ENCODE results near the gene CCT5. TPM values are rescaled to one million over a fixed set of nuclear protein-coding genes. Genes with fewer than 3 reads are reported as not detected.
A peak's percentile ranks its signal among the peaks of the same experiment; 100 is the strongest.

The CCT5 gene
- total RNA-seq, 2 donors from 2014 or later, result 311 to 417 TPM

DNA sequence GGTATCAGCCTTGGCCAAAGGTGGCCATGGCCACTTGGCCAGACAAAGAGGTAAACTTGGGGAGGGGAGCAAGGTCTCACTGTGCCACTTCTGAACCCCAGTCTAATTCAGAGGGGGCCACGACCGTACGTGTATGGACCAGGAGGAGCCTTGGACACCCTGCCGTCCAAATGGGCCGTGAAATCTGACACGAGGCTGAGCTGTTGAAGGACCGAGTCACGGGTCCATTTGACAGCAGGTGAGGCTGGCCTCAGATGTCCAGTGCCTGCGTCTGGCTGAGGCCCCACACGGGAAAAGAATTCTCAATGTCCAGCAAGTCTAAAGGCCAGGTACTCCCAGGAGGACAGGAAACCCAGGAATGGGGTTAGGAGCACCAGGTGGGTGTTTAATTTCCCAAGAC is 39.9 kb downstream of the CCT5 start:
- H3K9me3 Mint-ChIP-seq, result no peaks in the 10 kb centered on the region
- ATAC-seq, result no peak
- no peaks in the 10 kb centered on the region for H3K4me1 Mint-ChIP-seq (ENCODE audit: low read depth in 2 of 2)
- H3K36me3 Mint-ChIP-seq, result no peaks in the 10 kb centered on the region
- DNase-seq (ENCODE audit: low spot score), result no peak
- H3K27ac Mint-ChIP-seq, result no peak overlapping the region
- no peak overlapping the region for H3K4me3 Mint-ChIP-seq
- H3K27me3 Mint-ChIP-seq, result peaks cover 16 to 17% of the 10 kb centered on the region in 2 donors

DNA sequence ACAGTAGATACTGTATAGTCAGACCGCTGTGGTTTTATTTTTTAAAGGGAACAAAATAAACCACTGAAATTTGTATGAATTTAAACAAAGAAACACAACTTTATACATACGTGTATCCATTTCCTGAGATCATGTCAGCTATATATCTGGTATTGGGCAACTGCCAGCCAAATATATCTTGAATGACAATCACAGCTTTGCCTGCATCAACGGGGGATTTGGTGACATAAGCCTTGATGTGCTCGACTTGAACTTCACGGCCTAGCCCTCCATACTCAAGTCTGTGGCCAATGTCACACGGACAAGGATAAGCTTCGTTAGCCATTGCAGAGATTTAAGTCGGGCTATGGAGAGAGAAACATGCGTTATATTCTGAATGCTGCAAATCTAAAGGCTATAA is 40.4 kb downstream of the CCT5 start:
- Mint-ChIP-seq H3K36me3 (no peaks in the 10 kb centered on the region), H3K4me1 (ENCODE audit: low read depth in 2 of 2) (no peaks in the 10 kb centered on the region), H3K27ac (no peak overlapping the region), H3K4me3 (no peak overlapping the region), H3K9me3 (no peaks in the 10 kb centered on the region), H3K27me3 (peaks cover 16 to 17% of the 10 kb centered on the region in 2 donors)
- DNase-seq (ENCODE audit: low spot score) (no peak), ATAC-seq (no peak)

DNA sequence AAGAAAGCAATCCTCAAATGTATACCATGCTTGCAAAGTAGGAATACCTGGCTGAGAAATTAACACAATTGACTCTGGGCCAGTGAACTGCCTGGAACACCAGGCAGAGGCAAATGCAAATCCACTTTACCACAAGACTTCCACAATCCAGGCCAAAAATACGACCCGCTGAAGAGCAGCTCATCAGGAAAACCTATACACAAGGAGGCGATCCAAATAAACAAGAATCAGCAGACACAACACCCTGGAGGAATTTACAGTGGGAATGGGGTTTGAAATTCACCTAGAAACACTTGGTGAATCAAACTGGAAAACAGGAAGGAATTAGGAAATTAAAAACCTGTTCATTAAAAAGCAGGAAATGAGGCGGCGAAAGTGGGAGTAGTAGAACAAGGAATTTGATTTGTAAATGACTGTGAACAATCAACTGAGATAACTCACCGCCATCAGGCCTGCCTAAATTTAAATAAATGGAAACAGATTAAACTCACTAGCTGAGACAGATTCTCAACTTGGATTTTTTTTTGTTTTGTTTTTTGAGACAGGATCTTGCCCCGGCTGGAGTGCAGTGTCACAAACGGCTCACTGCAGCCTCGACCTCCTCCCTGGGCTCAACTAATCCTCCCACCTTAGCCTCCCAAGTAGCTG is 41.7 kb downstream of the CCT5 start:
- no peak for ATAC-seq
- Mint-ChIP-seq H3K27me3 (peaks cover 19 to 22% of the 10 kb centered on the region in 2 donors), H3K4me1 (ENCODE audit: low read depth in 2 of 2) (no peaks in the 10 kb centered on the region), H3K4me3 (no peak overlapping the region), H3K9me3 (no peaks in the 10 kb centered on the region), H3K36me3 (no peaks in the 10 kb centered on the region), H3K27ac (no peak overlapping the region)
- no peak for DNase-seq (ENCODE audit: low spot score)

DNA sequence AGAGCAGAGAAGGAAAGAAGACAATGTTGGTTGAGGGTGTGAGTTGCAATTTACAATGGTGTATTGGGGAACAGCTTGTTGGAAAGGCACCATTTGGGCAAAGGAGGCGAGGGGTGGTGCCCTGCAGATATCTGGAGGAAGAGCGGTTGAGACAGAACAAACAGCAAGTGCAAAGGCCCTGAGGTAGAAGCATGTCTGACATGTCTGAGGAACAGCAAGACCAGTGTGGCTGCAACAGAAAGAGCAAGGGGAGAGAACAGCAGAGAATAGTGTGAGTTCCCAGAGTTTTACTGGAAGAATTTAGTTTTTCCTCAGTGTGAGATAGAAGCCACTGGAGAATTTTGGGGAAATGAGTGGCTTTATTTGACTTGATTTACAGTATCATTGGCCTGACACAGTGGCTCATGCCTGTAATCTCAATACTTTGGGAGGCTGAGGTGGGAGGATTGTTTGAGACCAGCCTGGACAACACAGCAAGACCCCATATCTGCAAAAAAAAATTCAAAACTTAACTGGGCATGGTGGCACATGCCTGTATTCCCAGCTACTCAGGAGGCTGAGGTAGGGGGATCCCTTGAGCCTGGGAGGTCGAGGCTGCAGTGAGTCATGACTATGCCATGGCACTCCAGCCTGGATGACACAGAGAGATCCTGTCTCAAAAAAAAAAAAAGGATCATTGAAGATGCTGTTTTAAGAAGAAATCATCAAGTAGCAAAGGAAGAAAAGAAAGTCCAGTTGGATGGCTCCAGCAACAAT is 44.0 kb downstream of the CCT5 start:
- DNase-seq (ENCODE audit: low spot score) (no peak), ATAC-seq (no peak)
- no peaks in the 10 kb centered on the region for H3K36me3 Mint-ChIP-seq
- H3K27me3 Mint-ChIP-seq, result peaks cover 21 to 31% of the 10 kb centered on the region in 2 donors
- no peak overlapping the region for H3K4me3 Mint-ChIP-seq
- no peaks in the 10 kb centered on the region for H3K4me1 Mint-ChIP-seq (ENCODE audit: low read depth in 2 of 2)
- H3K27ac Mint-ChIP-seq, result no peak overlapping the region
- H3K9me3 Mint-ChIP-seq, result no peaks in the 10 kb centered on the region

DNA sequence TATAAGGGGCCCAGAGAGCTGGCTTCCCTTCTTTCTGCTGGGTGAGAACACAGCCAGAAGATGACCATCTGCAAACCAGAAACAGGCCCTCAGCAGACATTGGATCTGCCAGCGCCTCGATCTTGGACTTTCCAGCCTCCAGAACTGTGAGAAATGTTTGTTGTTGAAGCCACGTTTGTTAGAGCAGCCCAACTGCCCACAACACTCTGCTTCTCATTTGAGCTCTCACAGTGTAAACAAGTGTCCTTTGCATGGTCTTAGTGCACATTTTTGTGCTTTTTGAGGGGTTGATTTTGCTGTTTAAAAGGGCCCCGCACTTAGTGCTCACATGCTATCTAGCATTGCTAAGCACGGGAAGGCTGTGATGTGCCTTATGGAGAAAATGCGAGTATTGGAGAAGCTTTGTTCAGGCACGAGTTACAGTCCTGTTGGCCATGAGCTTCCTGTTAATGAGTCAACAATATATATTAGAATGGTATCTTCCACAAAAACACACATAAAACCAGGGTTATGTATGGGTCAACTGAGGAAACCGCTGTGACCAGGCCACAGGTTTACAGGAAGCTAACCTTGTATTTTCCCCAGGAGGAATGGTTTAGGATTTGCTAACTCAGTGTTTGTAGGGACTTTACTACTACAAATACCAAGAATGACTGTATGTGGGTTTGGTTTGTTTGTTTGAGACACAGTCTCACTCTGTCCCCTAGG is 45.7 kb downstream of the CCT5 start:
- H3K36me3 Mint-ChIP-seq, result no peaks in the 10 kb centered on the region
- DNase-seq (ENCODE audit: low spot score) (no peak), ATAC-seq (peak in 1 of 2 donors; percentile 27)
- no peaks in the 10 kb centered on the region for H3K9me3 Mint-ChIP-seq
- H3K27ac Mint-ChIP-seq, result no peak overlapping the region
- H3K4me3 Mint-ChIP-seq, result no peak overlapping the region
- peaks cover 20 to 27% of the 10 kb centered on the region in 2 donors for H3K27me3 Mint-ChIP-seq
- H3K4me1 Mint-ChIP-seq (ENCODE audit: low read depth in 2 of 2), result no peaks in the 10 kb centered on the region

DNA sequence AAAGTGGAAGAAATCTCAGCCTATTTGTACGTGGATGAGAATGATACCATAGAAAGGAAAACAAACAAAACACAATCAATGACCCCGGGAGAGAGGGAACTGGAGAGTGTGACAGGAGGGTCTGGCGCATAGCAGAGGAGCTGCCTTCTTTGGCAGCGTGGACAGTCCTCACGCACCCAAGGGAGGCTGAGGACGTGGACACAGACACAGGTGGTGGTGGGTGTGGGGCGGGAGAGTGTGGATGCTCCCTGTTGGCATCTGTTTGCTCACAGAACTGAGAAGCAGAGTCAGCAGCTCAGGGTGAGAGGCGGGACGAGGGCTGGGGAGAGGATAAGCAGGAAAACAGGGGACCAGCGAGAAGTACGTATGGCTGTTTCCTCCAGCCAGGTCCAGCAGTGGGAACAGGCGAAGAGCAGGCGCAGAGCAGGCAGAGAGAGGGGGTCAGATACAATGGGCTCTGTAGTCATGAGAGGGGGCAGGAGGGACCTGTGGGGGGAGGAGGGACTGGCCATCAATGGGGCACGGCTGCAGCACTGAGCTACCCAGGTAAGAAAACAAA is 47.6 kb downstream of the CCT5 start:
- peaks cover 16 to 24% of the 10 kb centered on the region in 2 donors for H3K27me3 Mint-ChIP-seq
- no peaks in the 10 kb centered on the region for H3K4me1 Mint-ChIP-seq (ENCODE audit: low read depth in 2 of 2)
- no peak for ATAC-seq
- no peak overlapping the region for H3K4me3 Mint-ChIP-seq
- H3K36me3 Mint-ChIP-seq, result no peaks in the 10 kb centered on the region
- no peak overlapping the region for H3K27ac Mint-ChIP-seq
- no peaks in the 10 kb centered on the region for H3K9me3 Mint-ChIP-seq
- no peak for DNase-seq (ENCODE audit: low spot score)

DNA sequence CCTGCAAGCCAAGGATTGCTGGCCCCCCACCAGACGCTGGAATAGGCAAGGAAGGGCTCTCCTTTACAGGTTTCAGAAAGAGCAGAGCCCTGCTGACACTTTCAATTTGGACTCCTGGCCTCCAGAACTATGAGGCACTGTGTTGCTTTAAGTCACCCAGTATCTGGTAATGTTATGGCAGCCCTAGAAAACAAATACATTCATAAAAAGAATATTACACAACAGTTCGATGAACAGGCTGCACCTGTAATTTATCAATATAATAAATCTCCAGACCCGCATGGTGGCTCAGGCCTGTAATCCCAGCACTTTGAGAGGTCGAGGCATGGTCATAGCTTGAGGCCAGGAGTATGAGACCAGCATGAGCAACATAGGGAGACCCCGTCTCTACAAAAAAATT is 50.2 kb downstream of the CCT5 start:
- Mint-ChIP-seq H3K9me3 (no peaks in the 10 kb centered on the region), H3K27me3 (peaks cover 9 to 14% of the 10 kb centered on the region in 2 donors), H3K4me1 (ENCODE audit: low read depth in 2 of 2) (no peaks in the 10 kb centered on the region), H3K36me3 (no peaks in the 10 kb centered on the region), H3K4me3 (no peak overlapping the region), H3K27ac (no peak overlapping the region)
- no peak for ATAC-seq
- DNase-seq (ENCODE audit: low spot score), result no peak

DNA sequence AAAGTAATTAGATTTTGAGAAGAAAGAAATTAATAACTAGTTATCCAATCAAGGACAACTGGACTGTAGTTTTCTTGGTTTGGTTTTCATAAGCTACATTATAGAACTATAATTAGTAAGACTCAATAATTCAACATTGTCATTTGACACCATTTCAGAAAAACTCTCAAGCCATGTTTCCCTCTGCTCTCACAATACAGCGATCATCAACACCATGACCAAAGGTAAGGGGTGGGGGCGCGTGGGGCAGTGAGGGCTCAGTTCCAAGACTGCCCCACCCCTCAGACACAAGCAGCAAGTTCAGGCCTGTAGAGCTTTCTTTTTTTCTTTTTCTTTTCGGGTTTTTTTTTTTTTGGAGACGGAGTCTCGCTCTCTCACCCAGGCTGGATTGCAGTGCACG is 51.2 kb downstream of the CCT5 start:
- Mint-ChIP-seq H3K27me3 (peaks cover 15 to 21% of the 10 kb centered on the region in 2 donors), H3K27ac (no peak overlapping the region), H3K36me3 (no peaks in the 10 kb centered on the region), H3K4me3 (no peak overlapping the region), H3K4me1 (ENCODE audit: low read depth in 2 of 2) (no peaks in the 10 kb centered on the region), H3K9me3 (no peaks in the 10 kb centered on the region)
- no peak for ATAC-seq
- no peak for DNase-seq (ENCODE audit: low spot score)

DNA sequence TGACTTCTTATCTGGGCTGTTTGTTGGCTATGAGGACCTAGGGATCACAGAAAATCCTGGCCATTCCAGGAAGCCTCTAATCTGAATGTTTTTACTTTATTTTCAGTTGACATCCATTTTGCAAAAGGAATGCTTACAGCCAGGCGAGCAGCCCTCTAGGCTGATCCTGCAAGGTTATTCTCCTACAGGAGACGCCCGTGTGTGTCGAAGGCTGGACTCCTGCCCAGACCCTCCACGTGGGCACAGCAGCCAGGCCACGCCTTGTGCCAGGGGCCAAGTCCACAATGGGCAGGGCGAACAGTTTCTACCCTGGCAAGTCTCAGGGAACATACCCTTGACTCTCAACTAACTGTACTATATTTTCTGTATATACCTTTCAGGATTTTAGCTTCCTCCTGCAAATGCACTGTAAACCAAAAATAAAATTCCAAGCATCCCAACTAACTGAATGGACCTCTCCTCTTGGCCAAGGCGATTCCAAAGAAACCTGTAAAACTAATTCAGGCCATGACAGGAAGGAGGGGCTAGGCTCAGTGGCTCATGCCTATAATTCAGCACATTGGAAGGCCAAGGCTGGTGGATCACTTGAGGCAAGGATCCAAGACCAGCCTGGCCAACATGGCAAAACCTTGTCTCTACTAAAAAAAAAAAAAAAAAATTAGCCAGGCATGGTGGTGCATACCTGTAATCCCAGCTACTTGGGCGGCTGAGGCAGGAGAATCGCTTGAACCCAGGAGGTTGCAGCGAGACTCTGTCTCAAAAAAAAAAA is 51.9 kb downstream of the CCT5 start:
- peaks cover 17 to 22% of the 10 kb centered on the region in 2 donors for H3K27me3 Mint-ChIP-seq
- no peak for ATAC-seq

DNA sequence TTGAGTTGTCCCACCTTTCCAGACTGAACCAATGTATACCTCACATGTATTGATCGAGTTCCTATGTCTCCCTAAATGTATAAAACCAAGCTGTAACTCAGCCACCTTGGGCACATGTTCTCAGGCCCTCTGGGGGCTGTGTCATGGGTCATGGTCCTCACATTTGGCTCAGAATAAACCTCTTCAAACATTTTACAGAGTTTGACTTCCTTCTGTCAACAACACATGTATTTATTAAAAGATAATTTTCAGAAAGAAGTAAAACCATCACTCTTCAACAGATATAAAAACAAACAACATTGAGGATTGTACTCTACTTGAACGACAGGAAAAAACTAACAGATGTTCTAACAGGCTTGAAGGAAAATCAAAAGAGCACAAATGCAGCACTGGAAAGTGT is 53.1 kb downstream of the CCT5 start:
- H3K9me3 Mint-ChIP-seq, result no peaks in the 10 kb centered on the region
- H3K27me3 Mint-ChIP-seq, result peaks cover 17 to 21% of the 10 kb centered on the region in 2 donors
- peaks cover 6% of the 10 kb centered on the region in 2 donors for H3K4me1 Mint-ChIP-seq (ENCODE audit: low read depth in 2 of 2)
- no peak overlapping the region for H3K4me3 Mint-ChIP-seq
- DNase-seq (ENCODE audit: low spot score) (no peak), ATAC-seq (no peak)
- no peak overlapping the region for H3K27ac Mint-ChIP-seq
- H3K36me3 Mint-ChIP-seq, result no peaks in the 10 kb centered on the region

More for the DNA sequence above, 51.9 kb downstream of the CCT5 start:
- H3K9me3 Mint-ChIP-seq, result no peaks in the 10 kb centered on the region
- no peak overlapping the region for H3K27ac Mint-ChIP-seq
- H3K4me3 Mint-ChIP-seq, result no peak overlapping the region
- H3K36me3 Mint-ChIP-seq, result no peaks in the 10 kb centered on the region
- peaks cover 0 to under 1% of the 10 kb centered on the region in 2 donors for H3K4me1 Mint-ChIP-seq (ENCODE audit: low read depth in 2 of 2)
- DNase-seq (ENCODE audit: low spot score), result no peak

DNA sequence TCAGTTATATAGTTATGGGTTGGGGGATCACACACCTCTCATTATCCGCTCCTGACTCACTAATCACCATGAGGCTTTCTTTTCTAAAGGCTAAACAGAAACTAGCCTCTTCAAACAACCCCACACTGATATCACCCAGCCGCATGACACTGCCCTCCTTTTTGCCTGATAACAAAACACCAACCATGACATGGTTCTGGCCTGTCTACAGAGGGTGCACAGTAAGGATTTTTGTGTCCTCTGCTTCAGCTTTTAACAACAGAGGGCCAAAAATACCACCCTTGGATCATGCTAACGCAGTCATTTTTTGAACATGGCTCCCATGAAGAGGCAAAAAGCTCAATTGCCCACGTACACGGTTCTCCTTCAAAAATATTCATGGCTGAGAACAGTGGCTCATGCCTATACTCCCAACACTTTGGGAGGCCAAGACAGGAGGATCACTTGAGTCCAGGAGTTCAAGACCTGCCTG is 53.7 kb downstream of the CCT5 start:
- no peaks in the 10 kb centered on the region for H3K9me3 Mint-ChIP-seq
- DNase-seq (ENCODE audit: low spot score) (no peak), ATAC-seq (peak in 1 of 2 donors; percentile 32)
- H3K4me3 Mint-ChIP-seq, result no peak overlapping the region
- H3K4me1 Mint-ChIP-seq (ENCODE audit: low read depth in 2 of 2), result peaks cover 6% of the 10 kb centered on the region in 2 donors
- H3K36me3 Mint-ChIP-seq, result no peaks in the 10 kb centered on the region
- H3K27ac Mint-ChIP-seq, result no peak overlapping the region
- peaks cover 19 to 23% of the 10 kb centered on the region in 2 donors for H3K27me3 Mint-ChIP-seq

DNA sequence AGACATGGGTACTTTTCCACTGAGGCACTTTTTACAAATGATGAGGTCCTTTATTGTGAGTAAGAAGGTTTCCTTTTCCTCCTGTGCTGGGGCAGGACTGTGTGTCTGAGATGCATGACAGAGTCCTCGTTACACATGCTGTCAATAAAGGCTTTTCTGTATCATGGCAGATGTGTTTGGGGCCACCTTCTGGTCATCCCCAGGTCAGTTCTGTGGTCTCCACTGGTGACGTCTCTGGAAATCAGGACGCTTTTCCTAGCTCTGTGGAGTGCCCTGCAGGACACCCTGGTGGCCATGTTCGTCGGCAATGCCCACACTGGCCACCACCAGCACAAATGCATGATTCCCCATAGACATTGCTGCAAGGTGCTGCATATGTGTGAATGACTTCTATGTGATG is 54.9 kb downstream of the CCT5 start:
- H3K9me3 Mint-ChIP-seq, result no peaks in the 10 kb centered on the region
- H3K27me3 Mint-ChIP-seq, result peaks cover 21 to 25% of the 10 kb centered on the region in 2 donors
- ATAC-seq (no peak), DNase-seq (ENCODE audit: low spot score) (no peak)
- no peaks in the 10 kb centered on the region for H3K36me3 Mint-ChIP-seq
- H3K4me3 Mint-ChIP-seq, result no peak overlapping the region
- peaks cover 6% of the 10 kb centered on the region in 2 donors for H3K4me1 Mint-ChIP-seq (ENCODE audit: low read depth in 2 of 2)
- no peak overlapping the region for H3K27ac Mint-ChIP-seq

DNA sequence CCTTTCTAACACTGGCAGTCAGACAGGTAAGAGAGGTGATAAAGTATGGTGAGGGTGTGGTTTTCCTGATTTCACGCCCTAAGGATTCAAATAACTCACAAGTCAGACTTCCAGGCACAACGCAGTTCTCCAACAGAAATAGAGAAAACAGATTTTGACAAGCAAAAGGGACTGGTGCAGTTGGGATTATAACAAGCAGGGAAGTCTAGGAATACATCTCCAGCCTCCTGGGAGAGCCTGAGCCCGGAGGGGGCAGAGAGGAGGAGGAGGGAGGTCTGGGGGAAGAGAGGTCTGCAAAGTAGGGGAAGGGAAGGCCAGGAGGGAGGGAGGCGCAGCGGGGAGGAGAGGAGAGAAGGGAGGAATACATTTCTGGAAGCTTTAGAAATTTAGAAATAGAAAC is 56.0 kb downstream of the CCT5 start:
- Mint-ChIP-seq H3K9me3 (no peaks in the 10 kb centered on the region), H3K4me1 (ENCODE audit: low read depth in 2 of 2) (peaks cover 9 to 12% of the 10 kb centered on the region in 2 donors), H3K36me3 (no peaks in the 10 kb centered on the region), H3K27me3 (peaks cover 24 to 30% of the 10 kb centered on the region in 2 donors), H3K4me3 (no peak overlapping the region), H3K27ac (no peak overlapping the region)
- DNase-seq (ENCODE audit: low spot score) (no peak), ATAC-seq (no peak)
